Ovary (tissue), 3 donors: ENCODE measurements around the gene FZD7.

Experiments
- CTCF ChIP-seq, 3 donors: fragments of 450-650 bp in 2 of 3; fragments of 200-600 bp in 1 of 3; IDR thresholded peaks; one replicate each; pipeline versions ENCODE4 v1.5.1 to v1.8.0; 2016 to 2022; ENCODE audit warnings: antibody characterized with exemption in 3 of 3, mild to moderate bottlenecking in 1 of 3
- EP300 ChIP-seq: sonication (generic); formaldehyde crosslinking; IDR thresholded peaks from one replicate; pipeline ENCODE4 v1.6.1; 2017; ENCODE audit warnings: antibody characterized with exemption
- donor health status: DM: no; HTN: no; CAD: no.

GRCh38 chr2:202014318-202014717 lies 19.3 kb upstream of the FZD7 start:
- TF ChIP-seq CTCF (IDR thresholded peaks at IDR 0.05): no peak
- TF ChIP-seq EP300: no peak
